Lower leg skin (tissue), 3 donors: ENCODE data around the gene AGBL5.

Source experiments
- CTCF ChIP-seq, 3 donors: fragments of 450-650 bp; IDR thresholded peaks; one replicate each; pipeline ENCODE4 v1.5.1; 2016; ENCODE audit warnings: antibody characterized with exemption in 3 of 3, mild to moderate bottlenecking in 3 of 3, moderate library complexity in 2 of 3
- POLR2A ChIP-seq, 2 donors: fragments of 450-650 bp; IDR thresholded peaks; one replicate each; pipeline ENCODE4 v1.6.1; 2016 to 2017; ENCODE audit warnings: antibody characterized with exemption in 2 of 2, mild to moderate bottlenecking in 1 of 2, moderate library complexity in 1 of 2

- no peak for TF ChIP-seq CTCF (IDR thresholded peaks at IDR 0.05)
- no peak for TF ChIP-seq POLR2A (IDR thresholded peaks at IDR 0.05)
Measured at GRCh38 chr2:27024188-27024587, 27.3 kb upstream of the AGBL5 start.
